Spinal cord (tissue), 10 donors: ENCODE measurements around the gene GDPGP1. TPM values are rescaled to one million over a fixed set of nuclear protein-coding genes. Genes with fewer than 3 reads are reported as not detected.

Experiments used
- DNase-seq, 6 donors: peaks; one replicate each; pipeline versions ENCODE4 v3.0.0 to v3.0.0-alpha.2; 2013 to 2015; ENCODE audit warnings: low spot score in 6 of 6, low read depth in 4 of 6
- H3K27ac ChIP-seq: one replicate; pipeline ENCODE4 v1.5.1; 2013; ENCODE audit warnings: low read depth, low read length, control low read depth
- H3K27me3 ChIP-seq: one replicate; pipeline ENCODE4 v1.6.1; 2013; ENCODE audit warnings: low read length; ENCODE audit not compliant: control insufficient read depth, insufficient read depth
- H3K36me3 ChIP-seq: one replicate; pipeline ENCODE4 v1.6.1; 2013; ENCODE audit warnings: low read length; ENCODE audit not compliant: control insufficient read depth, insufficient read depth
- H3K4me1 ChIP-seq: one replicate; pipeline ENCODE4 v1.6.1; 2013; ENCODE audit warnings: low read length; ENCODE audit not compliant: control insufficient read depth, insufficient read depth
- H3K4me3 ChIP-seq: one replicate; pipeline ENCODE4 v1.5.1; 2013; ENCODE audit warnings: low read depth, low read length, control low read depth
- H3K9me3 ChIP-seq: one replicate; pipeline ENCODE4 v1.6.1; 2013; ENCODE audit warnings: low read length; ENCODE audit not compliant: control insufficient read depth, insufficient read depth
- WGBS: methylation state at CpG from one replicate; pipeline ENCODE4 v1.1.5; 2013; ENCODE audit warnings: missing lambda C conversion rate; ENCODE audit not compliant: insufficient coverage; 5-methylcytosine and 5-hydroxymethylcytosine counted together
- polyA plus RNA-seq, 2 donors: library from polyadenylated mRNA; unstranded; fragments of 120-200 nt; gene quantifications; one replicate each; pipeline ENCODE4 v1.2.1, GENCODE V29; 2013; ENCODE audit not compliant: insufficient read length in 2 of 2
- total RNA-seq, 2 donors: library from RNA; depleted of rRNA in 1 of 2; stranded (reverse); fragments of 120-200 nt in 1 of 2; fragments of >200 nt in 1 of 2; gene quantifications; one replicate each; pipeline versions ENCODE4 v1.2.3 to v1.2.4, GENCODE V29; 2013 to 2014
- donor health status: healthy.

The GDPGP1 gene
- total and polyA plus RNA-seq, 4 donors, result 3.7 to 7.8 (median 6.7) TPM

DNA sequence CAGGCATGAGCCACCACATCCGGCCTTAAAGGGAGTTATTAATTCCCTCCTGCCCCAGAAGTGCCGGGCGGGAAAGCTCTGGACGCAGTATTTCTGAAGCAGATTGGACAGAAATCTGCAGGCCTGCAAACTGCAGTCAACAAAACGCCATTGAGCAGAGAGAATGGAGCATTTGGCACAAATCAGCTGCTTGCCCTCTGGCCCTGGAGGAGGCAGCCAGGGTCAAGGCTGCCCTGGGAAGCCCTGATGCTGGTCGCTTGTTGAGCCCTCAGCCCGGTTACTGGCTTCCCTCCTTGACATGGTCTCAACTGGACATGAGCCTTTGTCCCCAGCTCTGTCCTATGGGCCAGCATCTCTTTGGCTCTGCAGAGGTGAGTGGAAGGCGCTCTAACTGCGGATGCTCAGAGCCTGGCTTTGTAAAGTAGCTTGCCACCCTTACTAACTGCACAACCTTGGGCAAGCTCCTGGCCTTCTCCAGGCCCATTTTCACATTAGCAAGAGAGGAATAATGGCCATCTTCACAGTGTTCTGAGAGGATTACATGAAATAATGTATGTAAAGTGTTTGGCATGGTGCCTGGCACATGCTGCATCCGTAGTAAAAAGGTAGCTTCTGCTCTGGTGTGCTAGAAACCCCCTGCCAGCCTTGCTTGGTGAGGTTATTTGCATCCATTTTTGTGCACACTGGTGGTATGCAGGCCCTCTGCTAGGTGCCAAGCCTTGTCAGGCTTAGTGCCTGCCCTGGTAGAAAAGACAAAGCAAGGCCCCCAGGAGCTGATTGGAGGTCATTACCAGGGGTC is 28.8 kb upstream of the GDPGP1 start:
- Histone ChIP-seq H3K9me3 (no peaks in the 10 kb centered on the region), H3K4me3 (no peak overlapping the region), H3K36me3 (peaks cover 16% of the 10 kb centered on the region), H3K4me1 (peaks cover 59% of the 10 kb centered on the region), H3K27me3 (no peaks in the 10 kb centered on the region), H3K27ac (peak overlapping the region; percentile 73)
- 46% methylated on average over 8 of the region's 10 CpGs for WGBS
- peak in 1 of 6 donors; percentile 60 for DNase-seq

DNA sequence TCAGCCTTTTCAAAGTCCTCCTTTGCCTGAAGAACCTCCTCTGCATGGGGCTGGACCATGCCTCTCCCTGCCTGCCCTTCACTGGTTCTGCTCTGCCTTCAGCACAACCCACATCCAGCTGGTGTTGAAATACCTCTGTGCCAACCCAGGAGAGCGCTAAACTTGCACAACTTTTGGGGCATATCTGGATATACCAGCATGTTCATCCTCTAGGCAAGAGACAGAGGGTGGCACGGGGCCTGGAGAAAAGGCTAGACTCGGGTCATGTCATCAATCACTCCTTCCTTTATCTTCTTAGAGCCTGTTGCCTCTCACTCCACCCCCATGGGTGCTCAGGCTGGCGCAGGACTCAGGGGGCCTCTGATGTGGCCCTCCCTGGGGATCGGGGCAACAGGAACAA is 28.1 kb upstream of the GDPGP1 start:
- Histone ChIP-seq H3K27me3 (no peaks in the 10 kb centered on the region), H3K36me3 (peaks cover 21% of the 10 kb centered on the region), H3K9me3 (no peaks in the 10 kb centered on the region), H3K27ac (peak overlapping the region; percentile 73), H3K4me1 (peaks cover 57% of the 10 kb centered on the region), H3K4me3 (no peak overlapping the region)
- no peak for DNase-seq
- 53% methylated on average over 5 of the region's 5 CpGs for WGBS

DNA sequence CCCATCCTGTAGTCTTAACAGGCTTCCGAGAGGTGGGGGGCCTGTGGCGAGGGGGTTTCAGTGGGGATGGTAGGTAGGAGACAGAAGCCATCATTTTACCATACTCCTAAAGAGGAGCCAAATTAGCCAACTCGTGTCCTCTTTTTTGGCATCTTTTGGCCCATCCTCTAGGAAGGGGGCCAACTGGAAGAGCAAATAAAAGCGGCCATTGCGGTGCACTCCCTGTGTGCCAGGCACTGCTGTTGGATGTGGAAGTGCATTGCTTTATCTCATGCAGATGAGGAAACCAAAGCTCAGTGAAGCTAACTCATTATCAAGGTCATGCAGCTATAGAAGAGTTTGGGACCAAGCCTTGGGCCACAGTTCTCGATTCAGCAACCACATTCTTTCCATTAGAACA is 26.8 kb upstream of the GDPGP1 start:
- H3K27ac ChIP-seq, result no peak overlapping the region
- H3K4me1 ChIP-seq, result peaks cover 58% of the 10 kb centered on the region
- no peak overlapping the region for H3K4me3 ChIP-seq
- no peaks in the 10 kb centered on the region for H3K9me3 ChIP-seq
- H3K27me3 ChIP-seq, result no peaks in the 10 kb centered on the region
- H3K36me3 ChIP-seq, result peaks cover 35% of the 10 kb centered on the region
- DNase-seq, result no peak
- WGBS, result 81% methylated on average over 2 of the region's 6 CpGs

DNA sequence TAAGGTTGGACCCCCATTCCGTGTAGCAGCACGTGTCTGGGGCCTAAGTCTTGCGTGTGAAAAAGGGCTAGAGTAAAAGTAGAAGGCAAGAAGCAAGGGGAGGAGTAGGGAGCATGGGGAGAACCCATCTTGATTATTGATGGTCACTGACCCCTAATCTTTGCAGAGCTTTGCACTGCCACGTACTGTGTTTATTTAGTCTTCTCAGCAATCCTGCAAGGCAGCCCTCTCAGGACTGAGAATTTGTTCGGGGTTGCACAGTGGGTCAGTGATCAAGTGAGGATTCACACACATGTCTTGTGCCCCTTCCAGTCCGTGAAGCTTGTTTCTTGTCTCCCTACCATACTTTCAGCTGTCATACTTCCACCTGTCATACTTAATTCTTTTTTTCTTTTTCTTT is 25.7 kb upstream of the GDPGP1 start:
- no peaks in the 10 kb centered on the region for H3K27me3 ChIP-seq
- H3K27ac ChIP-seq, result no peak overlapping the region
- WGBS, result 90% methylated on average over 6 of the region's 6 CpGs
- no peaks in the 10 kb centered on the region for H3K9me3 ChIP-seq
- DNase-seq, result no peak
- no peak overlapping the region for H3K4me3 ChIP-seq
- peaks cover 48% of the 10 kb centered on the region for H3K4me1 ChIP-seq
- H3K36me3 ChIP-seq, result peaks cover 43% of the 10 kb centered on the region

DNA sequence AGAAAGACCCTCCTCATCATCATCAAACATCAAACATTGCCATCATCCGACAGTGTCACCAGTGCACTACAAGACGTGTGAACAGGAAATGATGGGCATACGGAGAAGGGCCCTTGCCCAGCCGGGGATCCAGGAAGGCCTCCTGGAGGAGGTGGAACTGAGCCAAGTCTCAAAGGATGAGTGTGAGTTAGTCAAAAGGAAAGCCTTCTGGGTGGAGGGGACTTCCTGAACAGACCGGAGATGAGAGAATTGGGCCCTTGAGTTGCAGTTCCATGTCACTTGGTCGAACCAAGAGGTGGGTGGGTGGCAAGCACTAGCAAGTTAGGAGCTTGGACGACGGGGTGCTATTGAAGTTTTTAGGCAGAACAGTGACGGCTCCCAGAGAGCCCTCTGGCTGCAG is 24.4 kb upstream of the GDPGP1 start:
- WGBS, result 63% methylated on average over 8 of the region's 9 CpGs
- H3K36me3 ChIP-seq, result peaks cover 49% of the 10 kb centered on the region

DNA sequence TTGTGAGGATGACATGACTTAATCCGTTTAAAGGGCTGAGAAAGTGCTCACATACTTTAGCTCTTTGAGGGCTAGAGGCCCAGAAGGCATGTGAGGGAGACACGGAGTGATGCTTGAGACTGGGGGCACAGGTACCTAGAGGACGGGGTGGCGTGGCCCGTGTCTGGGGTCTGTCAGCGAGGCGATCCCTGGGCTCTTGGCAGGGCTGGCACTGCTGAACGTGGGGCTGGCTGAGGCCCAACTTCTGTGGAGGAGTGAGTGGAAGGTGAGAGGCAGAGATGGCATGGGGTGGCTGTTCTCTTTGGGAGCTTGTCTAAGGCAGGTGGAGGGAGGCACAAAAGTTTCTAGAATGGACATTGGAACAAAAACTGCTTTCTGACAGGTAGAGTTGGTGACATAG is 23.4 kb upstream of the GDPGP1 start:
- DNase-seq, result no peak
- H3K27me3 ChIP-seq, result no peaks in the 10 kb centered on the region
- H3K4me1 ChIP-seq, result peaks cover 26% of the 10 kb centered on the region
- H3K36me3 ChIP-seq, result peaks cover 47% of the 10 kb centered on the region
- no peak overlapping the region for H3K27ac ChIP-seq
- no peaks in the 10 kb centered on the region for H3K9me3 ChIP-seq
- WGBS, result 78% methylated on average over 8 of the region's 8 CpGs
- no peak overlapping the region for H3K4me3 ChIP-seq

More for the DNA sequence above, 24.4 kb upstream of the GDPGP1 start:
- Histone ChIP-seq H3K27ac (no peak overlapping the region), H3K9me3 (no peaks in the 10 kb centered on the region), H3K4me3 (no peak overlapping the region), H3K27me3 (no peaks in the 10 kb centered on the region), H3K4me1 (peaks cover 36% of the 10 kb centered on the region)
- DNase-seq, result no peak

DNA sequence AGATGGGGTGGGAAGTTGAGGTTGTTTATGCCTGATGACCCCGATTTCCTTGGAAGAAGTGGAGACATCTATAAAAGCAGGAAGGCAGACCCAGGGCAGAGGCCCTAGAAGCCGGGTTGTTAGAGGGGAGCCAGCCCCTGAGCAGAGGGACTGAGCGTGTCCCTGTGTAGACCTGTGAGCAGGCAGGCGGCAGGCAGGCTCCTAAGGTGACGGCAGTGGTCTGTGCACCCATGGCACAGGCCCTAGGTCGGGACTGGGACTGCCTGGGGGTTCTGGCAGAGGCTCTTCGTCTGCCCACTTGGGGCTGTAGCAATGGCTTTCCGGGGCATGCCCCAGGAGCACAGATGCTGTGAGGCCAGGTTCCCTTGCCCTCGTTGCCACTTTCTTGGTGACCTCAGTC is 23.0 kb upstream of the GDPGP1 start:
- no peaks in the 10 kb centered on the region for H3K9me3 ChIP-seq
- H3K4me1 ChIP-seq, result peaks cover 22% of the 10 kb centered on the region
- DNase-seq, result no peak

DNA sequence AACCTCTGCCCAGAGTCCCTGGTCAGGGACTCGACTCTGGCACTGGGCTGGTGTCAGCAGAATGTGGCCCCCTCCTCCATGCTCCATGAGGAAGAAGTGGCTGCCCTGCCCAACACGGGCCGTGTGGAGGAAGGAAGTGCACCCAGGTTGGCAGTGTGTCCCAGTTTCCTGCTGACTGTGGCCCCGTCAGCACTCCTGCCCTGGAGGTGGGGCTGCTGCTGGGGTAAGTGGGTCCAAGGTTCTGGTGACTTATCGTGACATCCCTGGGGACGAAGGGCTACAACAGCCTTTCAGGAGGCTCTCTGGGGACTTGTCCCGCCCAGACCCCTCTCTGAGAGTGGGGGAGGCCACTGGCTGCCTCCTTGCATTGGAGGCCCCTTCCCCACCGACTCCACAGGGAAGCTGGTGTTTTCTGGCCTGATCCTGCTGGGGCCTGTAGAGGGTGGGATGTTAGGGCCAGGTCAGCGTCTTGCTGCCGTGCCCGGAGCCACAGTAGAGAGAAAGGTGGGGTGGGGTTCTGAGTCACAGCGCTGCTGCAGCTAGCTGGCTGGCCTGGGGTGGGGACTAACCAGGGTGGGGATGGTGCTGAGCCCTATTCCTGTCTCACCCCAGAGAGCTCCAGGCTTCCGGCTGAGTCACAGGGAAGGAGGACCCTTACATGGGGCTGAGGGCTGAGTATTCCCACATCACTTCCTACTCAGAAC is 22.4 kb upstream of the GDPGP1 start:
- Histone ChIP-seq H3K36me3 (peaks cover 42% of the 10 kb centered on the region), H3K4me3 (no peak overlapping the region), H3K27ac (no peak overlapping the region), H3K27me3 (no peaks in the 10 kb centered on the region), H3K9me3 (no peaks in the 10 kb centered on the region), H3K4me1 (peaks cover 17% of the 10 kb centered on the region)
- WGBS, result 78% methylated on average over 10 of the region's 13 CpGs
- DNase-seq, result no peak

More for the DNA sequence above, 23.0 kb upstream of the GDPGP1 start:
- no peak overlapping the region for H3K4me3 ChIP-seq
- H3K27me3 ChIP-seq, result no peaks in the 10 kb centered on the region
- peaks cover 44% of the 10 kb centered on the region for H3K36me3 ChIP-seq
- WGBS, result 93% methylated on average over 9 of the region's 9 CpGs
- no peak overlapping the region for H3K27ac ChIP-seq

DNA sequence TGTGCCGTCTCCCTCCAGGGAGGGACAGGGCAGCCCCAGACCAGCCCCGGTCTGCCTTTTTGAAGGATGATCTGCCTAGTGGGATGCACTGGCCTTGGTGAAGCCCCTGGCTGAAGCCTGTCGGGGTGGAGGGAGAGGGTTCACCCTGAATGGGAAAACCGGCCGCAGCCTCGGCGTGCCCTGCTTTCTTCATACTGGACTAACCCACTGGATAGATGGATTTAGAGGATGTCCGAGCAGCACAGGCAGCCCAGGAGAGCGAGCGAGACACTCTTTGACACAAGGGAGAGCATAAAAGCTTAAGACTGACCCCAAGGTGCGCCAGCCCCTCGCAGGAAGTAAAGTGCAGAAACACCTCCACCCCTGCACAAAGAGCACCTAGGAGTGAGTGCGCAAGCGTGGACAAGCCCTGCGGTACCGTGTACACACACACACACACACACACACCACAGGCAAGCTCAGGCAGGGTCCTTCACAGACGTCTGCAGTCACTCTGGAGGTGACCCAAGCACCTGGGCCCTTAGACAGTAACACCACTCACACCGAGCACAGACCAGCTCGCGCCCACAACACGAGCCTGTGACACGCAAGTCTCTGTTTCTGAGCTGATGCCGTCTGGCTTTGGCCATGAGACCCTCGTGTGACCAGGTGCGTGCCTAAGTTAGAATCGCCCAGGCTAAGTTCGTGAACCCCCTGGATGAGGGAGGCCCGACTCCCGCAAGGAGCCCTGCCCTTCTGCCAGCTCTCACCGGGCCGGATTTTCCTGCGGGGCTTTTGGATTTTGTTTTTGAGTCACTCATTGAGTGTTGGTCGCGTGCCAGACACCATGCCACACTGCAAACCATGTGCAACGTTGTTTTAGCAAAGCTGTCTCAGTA is 21.5 kb upstream of the GDPGP1 start:
- peaks cover 46% of the 10 kb centered on the region for H3K36me3 ChIP-seq
- no peak for DNase-seq
- H3K27ac ChIP-seq, result no peak overlapping the region
- H3K9me3 ChIP-seq, result no peaks in the 10 kb centered on the region
- WGBS, result 82% methylated on average over 31 of the region's 35 CpGs
- peaks cover 13% of the 10 kb centered on the region for H3K4me1 ChIP-seq
- no peaks in the 10 kb centered on the region for H3K27me3 ChIP-seq
- H3K4me3 ChIP-seq, result no peak overlapping the region
